Astrocyte (in vitro differentiated cells and primary cell): Measurements from ENCODE around the gene TEDC1. TPM values are rescaled to one million over a fixed set of nuclear protein-coding genes. Genes with fewer than 3 reads are reported as not detected.

Experiments used
- DNase-seq: peaks from one replicate; pipeline ENCODE4 v3.0.0-alpha.2; 2010; ENCODE audit warnings: low read depth
- FAIRE-seq: peaks from 2 replicates; lab custom pipeline; 2011; peaks lifted over from hg19 to GRCh38; lab: Jason Lieb, UNC
- H2AFZ ChIP-seq: 2 replicates; pipeline ENCODE4 v1.6.0; 2012; ENCODE audit warnings: low read depth, low read length, inconsistent platforms
- H3K27ac ChIP-seq: 2 replicates; pipeline ENCODE4 v1.5.1; 2011; ENCODE audit warnings: low read depth, low read length, inconsistent platforms
- H3K27me3 ChIP-seq: 2 replicates; pipeline ENCODE4 v1.6.0; 2011; ENCODE audit warnings: low read length, inconsistent platforms; ENCODE audit not compliant: insufficient read depth
- H3K36me3 ChIP-seq: 2 replicates; pipeline ENCODE4 v1.5.1; 2011; ENCODE audit warnings: low read length, inconsistent platforms; ENCODE audit not compliant: insufficient read depth
- H3K4me1 ChIP-seq: 2 replicates; pipeline ENCODE4 v1.5.1; 2011; ENCODE audit warnings: low read length, inconsistent platforms; ENCODE audit not compliant: insufficient read depth
- H3K4me2 ChIP-seq: 2 replicates; pipeline ENCODE4 v1.6.0; 2012; ENCODE audit warnings: low read length, inconsistent platforms
- H3K4me3 ChIP-seq: 2 replicates; pipeline ENCODE4 v1.5.1; 2011; ENCODE audit warnings: low read depth, mild to moderate bottlenecking, low read length, inconsistent platforms; ENCODE audit not compliant: insufficient read depth
- H3K79me2 ChIP-seq: 2 replicates; pipeline ENCODE4 v1.6.0; 2012; ENCODE audit warnings: mild to moderate bottlenecking, low read length, inconsistent platforms; ENCODE audit not compliant: insufficient read depth
- H3K9ac ChIP-seq: 2 replicates; pipeline ENCODE4 v1.6.0; 2012; ENCODE audit warnings: mild to moderate bottlenecking, low read length, inconsistent platforms
- H3K9me3 ChIP-seq: 2 replicates; pipeline ENCODE4 v1.5.1; 2012; ENCODE audit warnings: low read depth, mild to moderate bottlenecking, low read length, inconsistent platforms; ENCODE audit not compliant: insufficient read depth
- H4K20me1 ChIP-seq: 2 replicates; pipeline ENCODE4 v1.6.0; 2012; ENCODE audit warnings: low read length, inconsistent platforms; ENCODE audit not compliant: insufficient read depth
- H3K27ac Mint-ChIP-seq: one replicate; pipeline ENCODE4 v1.8.0; 2021; ENCODE audit warnings: mild to moderate bottlenecking, mixed read lengths; ENCODE audit not compliant: unreplicated experiment
- H3K27me3 Mint-ChIP-seq: one replicate; pipeline ENCODE4 v1.8.0; 2021; ENCODE audit warnings: low read depth, mixed read lengths; ENCODE audit not compliant: unreplicated experiment
- H3K36me3 Mint-ChIP-seq: one replicate; pipeline ENCODE4 v1.8.0; 2021; ENCODE audit warnings: low read depth, mixed read lengths; ENCODE audit not compliant: unreplicated experiment
- H3K4me1 Mint-ChIP-seq: one replicate; pipeline ENCODE4 v1.8.0; 2021; ENCODE audit warnings: low read depth, mixed read lengths; ENCODE audit not compliant: unreplicated experiment
- H3K4me3 Mint-ChIP-seq: one replicate; pipeline ENCODE4 v1.8.0; 2021; ENCODE audit warnings: mild to moderate bottlenecking, moderate library complexity, mixed read lengths; ENCODE audit not compliant: unreplicated experiment
- H3K9me3 Mint-ChIP-seq: one replicate; pipeline ENCODE4 v1.8.0; 2021; ENCODE audit warnings: mild to moderate bottlenecking, mixed read lengths; ENCODE audit not compliant: unreplicated experiment
- EZH2 ChIP-seq: IDR thresholded peaks from 2 replicates; pipeline ENCODE4 v1.6.1; 2012; ENCODE audit warnings: mild to moderate bottlenecking, low read length, inconsistent platforms; ENCODE audit not compliant: insufficient read depth
- total RNA-seq: library from RNA; stranded (reverse); gene quantifications from 2 replicates; pipeline ENCODE4 v1.2.1, GENCODE V29; 2021
- TF ChIP-seq, protein P1 (sequence below): IDR thresholded peaks from 2 replicates; pipeline ENCODE4 v1.5.1; 2011; ENCODE audit warnings: low read depth, mild to moderate bottlenecking, inconsistent platforms, low read length, moderate library complexity; ENCODE audit not compliant: insufficient read depth

The TEDC1 gene
- total RNA-seq, 1 donor from 2014 or later, result 5.5 TPM

DNA sequence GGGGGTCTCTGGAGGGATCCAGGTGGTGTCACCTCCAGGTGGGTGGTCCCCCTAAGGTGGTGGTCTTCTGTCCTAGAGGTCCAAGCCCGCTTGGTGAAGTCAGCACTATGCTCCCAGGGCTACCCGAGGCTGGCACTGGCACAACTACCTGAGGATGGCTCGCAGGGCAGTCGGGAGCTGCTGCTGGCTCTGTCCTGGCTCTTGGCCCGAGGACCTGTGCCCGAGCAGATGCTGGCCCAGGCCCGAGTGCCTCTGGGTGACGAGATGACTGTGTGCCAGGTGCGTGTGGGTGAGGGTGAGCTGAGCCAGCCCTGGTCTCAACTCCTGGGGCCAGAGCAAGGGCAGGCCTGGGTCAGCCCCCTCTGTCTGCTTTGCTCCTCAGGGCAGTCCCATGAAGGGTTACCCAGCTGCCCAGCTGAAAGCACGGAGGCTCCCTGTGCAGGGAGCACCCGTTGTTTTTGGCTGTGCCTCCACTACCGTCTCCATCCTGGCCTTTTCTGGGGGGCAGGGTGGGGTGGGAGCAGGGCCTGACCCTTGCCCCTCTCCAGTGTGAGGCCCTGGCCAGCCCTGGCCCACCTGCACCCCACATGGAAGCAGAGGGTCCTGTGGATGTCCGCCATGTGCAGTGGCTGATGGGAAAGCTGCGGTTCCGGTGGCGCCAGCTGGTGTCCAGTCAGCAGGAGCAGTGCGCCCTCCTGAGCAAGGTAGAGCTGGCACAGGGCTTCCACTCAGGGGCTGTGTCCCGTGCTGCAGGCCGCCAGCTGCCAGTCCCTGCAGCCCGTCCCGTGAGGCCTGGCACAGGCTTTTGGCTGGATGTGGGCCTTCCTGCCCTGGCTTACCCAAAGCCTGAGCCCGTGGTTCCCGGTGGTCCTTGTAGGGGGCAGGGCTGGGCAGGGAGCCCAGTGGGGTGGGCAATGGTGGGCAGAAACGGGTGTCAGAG is 1.3 kb downstream of the TEDC1 start:
- Histone ChIP-seq H3K27me3 (peaks cover 4% of the 10 kb centered on the region), H3K4me1 (peaks cover 10% of the 10 kb centered on the region), H3K4me3 (no peak overlapping the region), H3K9ac (no peak overlapping the region), H3K9me3 (no peaks in the 10 kb centered on the region), H4K20me1 (peaks cover 5% of the 10 kb centered on the region), H2AFZ (no peak overlapping the region), H3K27ac (no peak overlapping the region), H3K79me2 (peaks cover 8% of the 10 kb centered on the region), H3K36me3 (no peaks in the 10 kb centered on the region), H3K4me2 (peak overlapping the region; percentile 91)
- DNase-seq, result no peak
- Mint-ChIP-seq H3K27ac (no peak overlapping the region), H3K9me3 (no peaks in the 10 kb centered on the region), H3K4me3 (peak overlapping the region; percentile 81), H3K27me3 (peaks cover 1% of the 10 kb centered on the region), H3K4me1 (peaks cover 1% of the 10 kb centered on the region), H3K36me3 (no peaks in the 10 kb centered on the region)
- TF ChIP-seq EZH2, result no peak
- TF ChIP-seq, protein P1, sequence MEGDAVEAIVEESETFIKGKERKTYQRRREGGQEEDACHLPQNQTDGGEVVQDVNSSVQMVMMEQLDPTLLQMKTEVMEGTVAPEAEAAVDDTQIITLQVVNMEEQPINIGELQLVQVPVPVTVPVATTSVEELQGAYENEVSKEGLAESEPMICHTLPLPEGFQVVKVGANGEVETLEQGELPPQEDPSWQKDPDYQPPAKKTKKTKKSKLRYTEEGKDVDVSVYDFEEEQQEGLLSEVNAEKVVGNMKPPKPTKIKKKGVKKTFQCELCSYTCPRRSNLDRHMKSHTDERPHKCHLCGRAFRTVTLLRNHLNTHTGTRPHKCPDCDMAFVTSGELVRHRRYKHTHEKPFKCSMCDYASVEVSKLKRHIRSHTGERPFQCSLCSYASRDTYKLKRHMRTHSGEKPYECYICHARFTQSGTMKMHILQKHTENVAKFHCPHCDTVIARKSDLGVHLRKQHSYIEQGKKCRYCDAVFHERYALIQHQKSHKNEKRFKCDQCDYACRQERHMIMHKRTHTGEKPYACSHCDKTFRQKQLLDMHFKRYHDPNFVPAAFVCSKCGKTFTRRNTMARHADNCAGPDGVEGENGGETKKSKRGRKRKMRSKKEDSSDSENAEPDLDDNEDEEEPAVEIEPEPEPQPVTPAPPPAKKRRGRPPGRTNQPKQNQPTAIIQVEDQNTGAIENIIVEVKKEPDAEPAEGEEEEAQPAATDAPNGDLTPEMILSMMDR, result no peak
- no peak for FAIRE-seq

DNA sequence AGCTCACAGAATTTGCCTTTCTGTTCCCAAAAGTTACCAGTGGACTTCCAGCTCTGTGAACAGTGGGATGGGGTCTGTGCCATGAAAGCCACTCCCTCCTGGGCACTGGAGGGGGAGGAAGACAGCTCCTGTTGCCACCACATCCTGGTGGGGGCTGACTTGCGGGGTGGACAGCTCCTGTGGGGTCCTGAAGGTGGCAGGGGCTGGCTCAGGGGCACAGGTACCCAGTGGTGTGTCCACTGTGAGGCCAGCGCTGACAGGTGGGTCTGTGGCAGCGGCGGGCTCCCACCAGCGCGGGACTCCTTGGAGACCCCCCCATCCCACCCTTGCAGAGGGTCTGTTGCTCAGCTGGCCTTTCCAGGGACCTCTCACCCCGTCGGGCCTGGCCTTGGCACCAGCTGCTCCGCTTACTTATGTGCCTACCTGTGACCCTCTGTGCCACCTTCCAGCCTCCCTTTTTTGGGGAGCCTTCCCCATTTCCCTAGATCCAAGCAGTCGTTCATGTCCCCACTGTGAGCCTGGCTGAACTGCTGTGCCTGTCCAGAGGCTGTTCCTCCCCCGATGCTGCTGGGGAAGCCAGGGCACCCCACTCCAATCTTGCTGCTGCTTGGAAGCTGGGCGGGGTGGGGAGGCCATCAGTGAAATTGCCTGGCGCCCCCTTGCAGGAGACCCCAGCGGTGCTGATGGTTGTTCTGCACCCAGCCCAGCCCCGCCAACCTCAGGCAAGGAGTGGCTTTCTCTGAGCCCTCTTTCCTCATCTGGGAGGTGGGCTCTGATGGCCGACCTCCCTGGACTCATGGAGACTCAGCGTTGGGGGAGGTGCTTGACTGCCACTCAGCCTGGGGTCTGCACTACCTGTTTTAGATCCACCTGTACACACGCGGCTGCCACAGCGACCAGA is 2.2 kb downstream of the TEDC1 start:
- Histone ChIP-seq H3K27ac (no peak overlapping the region), H3K4me3 (no peak overlapping the region), H3K27me3 (no peaks in the 10 kb centered on the region), H2AFZ (no peak overlapping the region), H3K4me2 (no peak overlapping the region), H4K20me1 (peaks cover 5% of the 10 kb centered on the region), H3K79me2 (peaks cover 8% of the 10 kb centered on the region), H3K36me3 (no peaks in the 10 kb centered on the region), H3K4me1 (peaks cover 10% of the 10 kb centered on the region), H3K9me3 (no peaks in the 10 kb centered on the region), H3K9ac (no peak overlapping the region)
- H3K36me3 Mint-ChIP-seq, result no peaks in the 10 kb centered on the region
- no peak overlapping the region for H3K27ac Mint-ChIP-seq
- H3K4me3 Mint-ChIP-seq, result no peak overlapping the region
- TF ChIP-seq EZH2, result no peak
- TF ChIP-seq, protein P1, result no peak
- FAIRE-seq (no peak), DNase-seq (no peak)
- peaks cover 1% of the 10 kb centered on the region for H3K4me1 Mint-ChIP-seq
- no peaks in the 10 kb centered on the region for H3K27me3 Mint-ChIP-seq
- H3K9me3 Mint-ChIP-seq, result no peaks in the 10 kb centered on the region
